K562 (cell line): ENCODE results near the gene NPC1L1. TPM values are rescaled to one million over a fixed set of nuclear protein-coding genes. Genes with fewer than 3 reads are reported as not detected.

Experiments
- CBFA2T2 ChIP-seq: fragments of 450-650 bp; conservative IDR thresholded peaks from 2 replicates; pipeline ENCODE4 v1.6.1; 2017; ENCODE audit warnings: mild to moderate bottlenecking
- HMBOX1 ChIP-seq: sonication (generic); IDR thresholded peaks from 2 replicates; pipeline ENCODE4 v1.6.1; 2016
- PURB ChIP-seq: sonication (generic); formaldehyde crosslinking; IDR thresholded peaks from 2 replicates; pipeline ENCODE4 v1.9.0; 2021; ENCODE audit warnings: low read depth, mild to moderate bottlenecking, missing genetic modification reagents
- TBP ChIP-seq: optimal IDR thresholded peaks from 2 replicates; pipeline ENCODE3; 2011; ENCODE audit warnings: low read depth, low read length, improper control_type of control experiment
- ZBTB49 ChIP-seq: sonication (generic); formaldehyde crosslinking; IDR thresholded peaks from 2 replicates; pipeline ENCODE4 v1.8.0; 2022; ENCODE audit warnings: missing genetic modification reagents, mild to moderate bottlenecking, borderline replicate concordance
- ZBTB5 ChIP-seq: fragments of 450-650 bp; IDR thresholded peaks from 2 replicates; pipeline ENCODE4 v1.6.1; 2017; ENCODE audit warnings: antibody characterized with exemption
- ZNF23 ChIP-seq: fragments of 250-450 bp; sonication (Bioruptor Pico); IDR thresholded peaks from 2 replicates; pipeline ENCODE4 v1.4.0; 2020; ENCODE audit warnings: mild to moderate bottlenecking
- ZNF395 ChIP-seq: fragments of 200-800 bp; sonication (Bioruptor generic); IDR thresholded peaks from 2 replicates; pipeline ENCODE4 v1.6.1; 2017; ENCODE audit warnings: missing genetic modification characterization, missing compliant biosample characterization
- ZNF511 ChIP-seq: sonication (generic); formaldehyde crosslinking; IDR thresholded peaks from 2 replicates; pipeline ENCODE4 v1.8.0; 2022; ENCODE audit warnings: mild to moderate bottlenecking, missing genetic modification reagents
- polyA plus RNA-seq, 8 experiments: library from polyadenylated mRNA; depleted of rRNA in 4 of 8; stranded (reverse) in 5 of 8; unstranded in 3 of 8; fragments of >200 nt; fragmentation: Nextera tagmentation in 2 of 8; fragmentation: Illumina TruSeq in 1 of 8; extraction: Ambion mirVana in 2 of 8; extraction: Trizol in 1 of 8; gene quantifications; 2 replicates each; pipeline versions ENCODE4 v1.2.1 to v1.2.3, GENCODE V29; 2011 to 2014; ENCODE audit warnings: inconsistent platforms in 1 of 8, missing spikeins in 1 of 8
- total RNA-seq, 7 experiments: library from RNA; depleted of rRNA in 6 of 7; stranded (reverse); fragments of >200 nt in 6 of 7; fragmentation: Illumina TruSeq in 2 of 7; extraction: Trizol in 2 of 7; gene quantifications; 2 replicates each; pipeline versions ENCODE4 v1.2.1 to v1.2.3, GENCODE V29; 2011 to 2021; ENCODE audit warnings: low replicate concordance in 1 of 7

Gene NPC1L1
- total and polyA plus RNA-seq, 9 of the 15 experiments (the other 6 are each of a cell fraction or from before 2014, with no cell fraction given): 0.01 to 0.18 (median 0.07) TPM; not detected in 4

- TF ChIP-seq ZNF511 (CRISPR knock-in tag) (no peak), TBP (no peak), ZNF23 (CRISPR knock-in tag) (no peak), CBFA2T2 (0 out of 2 replicates have a peak, but pooled peaks have one; percentile 8), ZBTB49 (CRISPR knock-in tag) (no peak), ZBTB5 (no peak), HMBOX1 (no peak), PURB (no peak), ZNF395 (CRISPR knock-in tag) (no peak)
Measured at GRCh38 chr7:44498230-44498954, 42.7 kb downstream of the NPC1L1 start (continued).
